Measurements from ENCODE around the gene FHOD3. TPM values are rescaled to one million over a fixed set of nuclear protein-coding genes. Genes with fewer than 3 reads are reported as not detected.

FHOD3 gene
- total RNA-seq, 2 donors from 2014 or later = 2.8 to 3.1 TPM

DNA sequence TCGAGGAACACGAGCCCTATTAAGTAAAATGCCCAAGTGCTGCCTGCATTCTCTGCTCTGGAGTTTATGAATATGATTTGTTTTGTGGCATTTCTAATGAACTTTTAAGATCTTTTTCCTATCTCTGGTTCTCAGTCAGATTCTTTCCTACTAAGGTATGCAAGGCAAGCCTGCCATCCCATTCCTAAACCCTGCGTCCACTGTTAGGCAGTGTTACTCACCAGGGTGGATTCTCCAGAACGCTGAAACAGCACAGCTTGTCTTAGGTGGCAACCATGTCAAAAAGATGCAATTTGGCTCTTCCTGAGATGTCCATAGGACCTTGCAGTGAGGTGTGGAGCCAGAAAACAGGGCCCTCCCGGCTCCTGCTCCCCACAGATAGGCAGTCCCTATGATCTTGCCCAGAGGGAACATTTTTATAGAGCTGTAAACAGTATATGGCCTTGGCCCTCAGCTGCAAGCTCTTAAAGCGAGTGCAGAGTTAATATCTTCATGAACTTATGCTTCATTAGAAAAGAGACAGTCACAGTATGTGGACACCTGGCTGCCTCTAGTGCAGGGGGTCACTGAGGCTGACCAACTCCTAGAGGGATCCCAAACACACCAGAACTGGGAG, 446.9 kb downstream of the FHOD3 start:
- 91 to 95% methylated on average over 6 of the region's 6 CpGs for WGBS, 2 experiments (ENCODE audit: insufficient coverage in 1 of 2, insufficient read length in 1 of 2)
- TF ChIP-seq, protein P1, sequence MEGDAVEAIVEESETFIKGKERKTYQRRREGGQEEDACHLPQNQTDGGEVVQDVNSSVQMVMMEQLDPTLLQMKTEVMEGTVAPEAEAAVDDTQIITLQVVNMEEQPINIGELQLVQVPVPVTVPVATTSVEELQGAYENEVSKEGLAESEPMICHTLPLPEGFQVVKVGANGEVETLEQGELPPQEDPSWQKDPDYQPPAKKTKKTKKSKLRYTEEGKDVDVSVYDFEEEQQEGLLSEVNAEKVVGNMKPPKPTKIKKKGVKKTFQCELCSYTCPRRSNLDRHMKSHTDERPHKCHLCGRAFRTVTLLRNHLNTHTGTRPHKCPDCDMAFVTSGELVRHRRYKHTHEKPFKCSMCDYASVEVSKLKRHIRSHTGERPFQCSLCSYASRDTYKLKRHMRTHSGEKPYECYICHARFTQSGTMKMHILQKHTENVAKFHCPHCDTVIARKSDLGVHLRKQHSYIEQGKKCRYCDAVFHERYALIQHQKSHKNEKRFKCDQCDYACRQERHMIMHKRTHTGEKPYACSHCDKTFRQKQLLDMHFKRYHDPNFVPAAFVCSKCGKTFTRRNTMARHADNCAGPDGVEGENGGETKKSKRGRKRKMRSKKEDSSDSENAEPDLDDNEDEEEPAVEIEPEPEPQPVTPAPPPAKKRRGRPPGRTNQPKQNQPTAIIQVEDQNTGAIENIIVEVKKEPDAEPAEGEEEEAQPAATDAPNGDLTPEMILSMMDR (conservative IDR thresholded peaks at IDR 0.05) = no peak
- no peaks in the 10 kb centered on the region for H3K36me3 ChIP-seq (ENCODE audit: control insufficient read depth, insufficient read depth, low read length)
- H3K36me3 Mint-ChIP-seq (ENCODE audit: low read depth) = no peaks in the 10 kb centered on the region
- peaks cover 4% of the 10 kb centered on the region for H3K27me3 Mint-ChIP-seq (ENCODE audit: insufficient read depth)
- H3K9me3 ChIP-seq (ENCODE audit: control insufficient read depth, low read length) = no peaks in the 10 kb centered on the region
- no peak overlapping the region for H3K9ac ChIP-seq (ENCODE audit: extremely low read depth, low read length, poor library complexity, severe bottlenecking)
- H3K27ac ChIP-seq (ENCODE audit: low read depth, low read length) = no peak overlapping the region
- no peaks in the 10 kb centered on the region for H3K27me3 ChIP-seq (ENCODE audit: control insufficient read depth, insufficient read depth, low read length, poor library complexity, severe bottlenecking)
- no peak overlapping the region for H3K4me3 ChIP-seq (ENCODE audit: low read length)
- H3K4me1 ChIP-seq (ENCODE audit: control insufficient read depth, insufficient read depth, low read length) = no peaks in the 10 kb centered on the region
- no peak overlapping the region for H3K27ac Mint-ChIP-seq
- no peaks in the 10 kb centered on the region for H3K4me1 Mint-ChIP-seq
- H3K9me3 Mint-ChIP-seq = no peaks in the 10 kb centered on the region
- no peak overlapping the region for H3K4me3 Mint-ChIP-seq
- no peak for DNase-seq

DNA sequence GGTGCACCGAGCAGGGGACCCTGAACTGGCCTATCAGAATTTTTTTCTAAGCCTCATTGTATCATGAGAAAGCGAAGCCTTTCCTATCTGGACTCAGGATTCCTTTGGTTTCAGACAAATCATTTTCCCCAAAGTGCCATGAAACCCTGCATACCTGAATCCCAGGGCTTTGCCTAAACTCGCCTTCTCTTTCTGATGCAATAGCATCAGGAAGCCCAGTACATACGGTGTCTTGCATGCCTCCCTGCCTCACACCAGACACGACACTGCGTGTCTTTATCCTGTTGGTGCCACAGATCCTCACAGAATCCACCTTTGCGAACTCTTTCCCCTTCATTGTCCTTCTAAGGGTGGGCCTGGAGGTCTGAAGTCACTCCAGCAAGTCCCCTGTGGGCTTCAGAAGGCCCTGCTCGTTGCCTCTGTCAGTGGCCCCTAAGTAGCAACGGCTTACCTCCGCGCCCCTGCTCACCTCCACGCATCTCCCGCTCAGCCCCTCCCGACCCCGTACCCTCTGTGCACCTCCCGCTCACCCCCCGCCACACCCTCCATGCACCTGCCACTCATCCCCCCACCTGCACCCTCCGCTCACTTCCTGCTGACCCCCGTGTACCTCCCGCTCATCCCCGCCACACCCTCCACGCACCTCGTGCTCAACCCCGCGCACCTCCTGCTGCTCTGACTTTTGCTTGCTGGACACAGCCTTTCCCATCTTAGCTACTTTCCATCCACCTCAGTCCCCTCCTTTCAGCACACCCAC, 447.9 kb downstream of the FHOD3 start:
- Mint-ChIP-seq H3K4me3 (no peak overlapping the region), H3K4me1 (no peaks in the 10 kb centered on the region), H3K27ac (no peak overlapping the region), H3K27me3 (ENCODE audit: insufficient read depth) (peaks cover 4% of the 10 kb centered on the region), H3K36me3 (ENCODE audit: low read depth) (no peaks in the 10 kb centered on the region), H3K9me3 (peaks cover 2% of the 10 kb centered on the region)
- Histone ChIP-seq H3K27me3 (ENCODE audit: control insufficient read depth, insufficient read depth, low read length, poor library complexity, severe bottlenecking) (no peaks in the 10 kb centered on the region), H3K9ac (ENCODE audit: extremely low read depth, low read length, poor library complexity, severe bottlenecking) (no peak overlapping the region), H3K4me1 (ENCODE audit: control insufficient read depth, insufficient read depth, low read length) (no peaks in the 10 kb centered on the region), H3K9me3 (ENCODE audit: control insufficient read depth, low read length) (no peaks in the 10 kb centered on the region), H3K36me3 (ENCODE audit: control insufficient read depth, insufficient read depth, low read length) (no peaks in the 10 kb centered on the region), H3K27ac (ENCODE audit: low read depth, low read length) (no peak overlapping the region), H3K4me3 (ENCODE audit: low read length) (no peak overlapping the region)
- TF ChIP-seq, protein P1 (conservative IDR thresholded peaks at IDR 0.05) = no peak
- 92 to 96% methylated on average over 8 to 25 of the region's 25 CpGs for WGBS, 2 experiments (ENCODE audit: insufficient coverage in 1 of 2, insufficient read length in 1 of 2)
- DNase-seq = no peak

- no peaks in the 10 kb centered on the region for H3K36me3 Mint-ChIP-seq (ENCODE audit: low read depth)
- no peak for DNase-seq
- H3K9me3 Mint-ChIP-seq = peaks cover 3% of the 10 kb centered on the region
- H3K27me3 ChIP-seq (ENCODE audit: control insufficient read depth, insufficient read depth, low read length, poor library complexity, severe bottlenecking) = no peaks in the 10 kb centered on the region
- TF ChIP-seq, protein P1 (conservative IDR thresholded peaks at IDR 0.05) = peak; percentile 18
- H3K36me3 ChIP-seq (ENCODE audit: control insufficient read depth, insufficient read depth, low read length) = no peaks in the 10 kb centered on the region
- H3K4me1 ChIP-seq (ENCODE audit: control insufficient read depth, insufficient read depth, low read length) = no peaks in the 10 kb centered on the region
- peaks cover 2% of the 10 kb centered on the region for H3K27me3 Mint-ChIP-seq (ENCODE audit: insufficient read depth)
- no peaks in the 10 kb centered on the region for H3K9me3 ChIP-seq (ENCODE audit: control insufficient read depth, low read length)
- no peak overlapping the region for H3K9ac ChIP-seq (ENCODE audit: extremely low read depth, low read length, poor library complexity, severe bottlenecking)
- no peaks in the 10 kb centered on the region for H3K4me1 Mint-ChIP-seq
- H3K27ac Mint-ChIP-seq = no peak overlapping the region
- no peak overlapping the region for H3K4me3 Mint-ChIP-seq
- H3K27ac ChIP-seq (ENCODE audit: low read depth, low read length) = no peak overlapping the region
- no peak overlapping the region for H3K4me3 ChIP-seq (ENCODE audit: low read length)
- WGBS, 2 experiments (ENCODE audit: insufficient coverage in 1 of 2, insufficient read length in 1 of 2) = 80 to 93% methylated on average over 1 to 3 of the region's 3 CpGs
Observed at GRCh38 chr18:36752929-36753865, 455.7 kb downstream of the FHOD3 start.
